ENCODE results near the gene MTMR3.
A peak's percentile ranks its signal among the peaks of the same experiment; 100 is the strongest.

MTMR3 gene

DNA sequence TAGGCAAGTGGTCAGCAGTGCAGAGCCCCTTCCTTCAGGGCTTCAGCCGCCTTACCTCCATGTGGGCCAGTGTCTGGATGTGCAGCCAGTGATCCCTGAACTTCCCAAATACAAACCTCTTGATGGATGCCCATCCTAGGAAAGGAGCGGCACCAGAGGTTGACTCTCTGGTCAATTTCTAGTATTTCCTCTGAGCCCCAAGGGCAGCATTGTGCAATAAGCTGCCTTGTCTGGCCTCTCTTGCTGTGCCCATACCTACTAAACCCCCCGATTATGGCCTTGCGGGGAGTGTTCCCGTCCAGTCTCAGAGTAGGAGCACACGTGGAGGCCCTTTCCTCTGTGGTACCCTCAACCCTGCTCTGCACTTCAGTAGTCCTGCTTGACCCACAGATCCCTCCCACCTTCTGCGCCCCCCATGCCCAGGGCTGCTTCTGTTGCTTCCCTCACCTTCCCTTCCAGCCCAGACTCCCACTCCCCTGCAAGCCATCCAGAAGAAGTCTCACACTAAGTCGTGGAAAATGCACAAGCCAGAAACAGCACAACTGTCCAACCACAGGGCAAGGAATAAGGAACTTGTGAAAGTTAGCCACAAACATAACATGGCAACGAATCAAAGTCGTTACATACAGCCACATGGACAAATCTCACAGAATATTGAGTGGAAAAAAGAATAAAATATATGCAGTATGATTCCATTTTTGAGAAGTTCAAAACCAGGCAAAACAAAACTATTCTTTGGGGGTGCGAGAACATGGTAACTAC is 157.7 kb downstream of the MTMR3 start:
- ATAC-seq (ENCODE audit: low read depth) (no peak), DNase-seq (ENCODE audit: low spot score) (no peak)
- no peaks in the 10 kb centered on the region for H3K9me3 ChIP-seq (ENCODE audit: severe bottlenecking)
- peaks cover 16% of the 10 kb centered on the region for H3K4me1 ChIP-seq (ENCODE audit: insufficient read depth, poor library complexity, severe bottlenecking)
- H3K27ac ChIP-seq (ENCODE audit: poor library complexity, severe bottlenecking) = no peak overlapping the region
- TF ChIP-seq, protein P1, sequence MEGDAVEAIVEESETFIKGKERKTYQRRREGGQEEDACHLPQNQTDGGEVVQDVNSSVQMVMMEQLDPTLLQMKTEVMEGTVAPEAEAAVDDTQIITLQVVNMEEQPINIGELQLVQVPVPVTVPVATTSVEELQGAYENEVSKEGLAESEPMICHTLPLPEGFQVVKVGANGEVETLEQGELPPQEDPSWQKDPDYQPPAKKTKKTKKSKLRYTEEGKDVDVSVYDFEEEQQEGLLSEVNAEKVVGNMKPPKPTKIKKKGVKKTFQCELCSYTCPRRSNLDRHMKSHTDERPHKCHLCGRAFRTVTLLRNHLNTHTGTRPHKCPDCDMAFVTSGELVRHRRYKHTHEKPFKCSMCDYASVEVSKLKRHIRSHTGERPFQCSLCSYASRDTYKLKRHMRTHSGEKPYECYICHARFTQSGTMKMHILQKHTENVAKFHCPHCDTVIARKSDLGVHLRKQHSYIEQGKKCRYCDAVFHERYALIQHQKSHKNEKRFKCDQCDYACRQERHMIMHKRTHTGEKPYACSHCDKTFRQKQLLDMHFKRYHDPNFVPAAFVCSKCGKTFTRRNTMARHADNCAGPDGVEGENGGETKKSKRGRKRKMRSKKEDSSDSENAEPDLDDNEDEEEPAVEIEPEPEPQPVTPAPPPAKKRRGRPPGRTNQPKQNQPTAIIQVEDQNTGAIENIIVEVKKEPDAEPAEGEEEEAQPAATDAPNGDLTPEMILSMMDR (IDR thresholded peaks at IDR 0.05; ENCODE audit: poor library complexity, severe bottlenecking) = no peak
- no peaks in the 10 kb centered on the region for H3K36me3 ChIP-seq (ENCODE audit: low read depth)
- no peaks in the 10 kb centered on the region for H3K27me3 ChIP-seq (ENCODE audit: insufficient read depth, poor library complexity, severe bottlenecking)
- H3K4me3 ChIP-seq (ENCODE audit: severe bottlenecking) = no peak overlapping the region

DNA sequence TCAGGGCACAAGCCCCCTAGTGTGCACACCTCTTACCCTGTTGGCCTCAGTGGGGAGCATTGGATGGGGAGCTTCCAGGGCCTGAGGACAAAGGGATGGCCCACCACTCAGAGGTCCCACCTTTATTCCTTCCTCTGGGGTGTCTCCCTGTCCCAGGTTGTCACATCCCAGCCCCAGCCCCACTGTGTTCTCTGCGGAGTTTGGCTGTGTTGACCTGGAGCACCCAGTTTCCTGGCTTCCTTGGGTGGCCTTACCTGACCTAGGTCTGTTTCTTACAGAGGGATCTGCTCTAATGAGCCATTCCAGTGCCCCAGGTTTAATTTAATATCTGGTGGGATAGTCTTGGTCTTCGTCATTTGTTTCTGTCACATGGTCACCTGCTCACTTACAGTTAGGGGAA is 158.5 kb downstream of the MTMR3 start:
- Histone ChIP-seq H3K36me3 (ENCODE audit: low read depth) (no peaks in the 10 kb centered on the region), H3K4me1 (ENCODE audit: insufficient read depth, poor library complexity, severe bottlenecking) (peaks cover 16% of the 10 kb centered on the region), H3K27me3 (ENCODE audit: insufficient read depth, poor library complexity, severe bottlenecking) (no peaks in the 10 kb centered on the region), H3K9me3 (ENCODE audit: severe bottlenecking) (no peaks in the 10 kb centered on the region), H3K4me3 (ENCODE audit: severe bottlenecking) (no peak overlapping the region), H3K27ac (ENCODE audit: poor library complexity, severe bottlenecking) (no peak overlapping the region)
- DNase-seq (ENCODE audit: low spot score) = no peak
- ATAC-seq (ENCODE audit: low read depth) = no peak
- TF ChIP-seq, protein P1 (IDR thresholded peaks at IDR 0.05; ENCODE audit: poor library complexity, severe bottlenecking) = no peak

DNA sequence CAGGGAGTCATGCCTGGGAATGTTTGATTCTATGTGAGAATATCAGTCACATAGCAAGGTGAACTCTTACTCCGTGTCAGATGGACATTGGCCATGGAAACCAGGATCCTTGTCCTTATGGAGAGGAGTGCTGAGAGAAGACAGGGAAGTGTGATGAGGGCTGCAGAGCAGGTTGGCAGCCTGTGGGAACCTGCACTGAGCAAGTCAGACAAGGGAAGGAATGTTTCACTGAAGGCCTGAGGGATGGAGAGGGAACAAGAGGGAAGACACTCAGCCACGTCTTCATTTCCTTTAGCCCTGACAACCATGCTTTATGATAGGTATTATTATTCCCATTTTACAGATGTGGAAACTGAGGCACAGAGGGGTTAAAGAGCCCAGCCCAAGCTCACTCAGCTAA is 158.9 kb downstream of the MTMR3 start:
- H3K27ac ChIP-seq (ENCODE audit: poor library complexity, severe bottlenecking) = no peak overlapping the region
- H3K36me3 ChIP-seq (ENCODE audit: low read depth) = no peaks in the 10 kb centered on the region
- no peaks in the 10 kb centered on the region for H3K27me3 ChIP-seq (ENCODE audit: insufficient read depth, poor library complexity, severe bottlenecking)
- peaks cover 16% of the 10 kb centered on the region for H3K4me1 ChIP-seq (ENCODE audit: insufficient read depth, poor library complexity, severe bottlenecking)
- ATAC-seq (ENCODE audit: low read depth) = no peak
- TF ChIP-seq, protein P1 (IDR thresholded peaks at IDR 0.05; ENCODE audit: poor library complexity, severe bottlenecking) = no peak
- no peak for DNase-seq (ENCODE audit: low spot score)
- H3K4me3 ChIP-seq (ENCODE audit: severe bottlenecking) = no peak overlapping the region
- no peaks in the 10 kb centered on the region for H3K9me3 ChIP-seq (ENCODE audit: severe bottlenecking)

DNA sequence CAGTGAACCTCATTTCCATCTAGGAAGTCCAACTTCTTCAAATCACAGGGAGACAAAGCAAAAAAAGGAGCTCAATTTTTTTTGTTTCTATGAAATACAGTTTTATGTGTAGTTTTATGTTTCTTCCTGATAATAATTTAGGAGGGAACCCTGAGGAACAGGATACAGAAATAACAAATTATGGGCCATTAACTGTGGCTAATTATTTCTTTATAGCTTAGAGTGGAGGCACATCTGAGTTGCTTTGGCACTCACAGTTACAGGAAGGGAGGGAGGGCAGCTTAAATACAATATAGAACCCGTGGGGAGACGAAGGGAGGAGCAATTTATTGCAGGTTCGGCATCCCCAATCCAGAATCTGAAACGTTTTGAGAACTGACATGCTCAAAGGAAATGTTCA is 160.2 kb downstream of the MTMR3 start:
- Histone ChIP-seq H3K4me1 (ENCODE audit: insufficient read depth, poor library complexity, severe bottlenecking) (peaks cover 14% of the 10 kb centered on the region), H3K9me3 (ENCODE audit: severe bottlenecking) (no peaks in the 10 kb centered on the region), H3K27ac (ENCODE audit: poor library complexity, severe bottlenecking) (no peak overlapping the region), H3K36me3 (ENCODE audit: low read depth) (no peaks in the 10 kb centered on the region), H3K4me3 (ENCODE audit: severe bottlenecking) (no peak overlapping the region), H3K27me3 (ENCODE audit: insufficient read depth, poor library complexity, severe bottlenecking) (no peaks in the 10 kb centered on the region)
- TF ChIP-seq, protein P1 (IDR thresholded peaks at IDR 0.05; ENCODE audit: poor library complexity, severe bottlenecking) = no peak
- ATAC-seq (ENCODE audit: low read depth) (no peak), DNase-seq (ENCODE audit: low spot score) (no peak)

DNA sequence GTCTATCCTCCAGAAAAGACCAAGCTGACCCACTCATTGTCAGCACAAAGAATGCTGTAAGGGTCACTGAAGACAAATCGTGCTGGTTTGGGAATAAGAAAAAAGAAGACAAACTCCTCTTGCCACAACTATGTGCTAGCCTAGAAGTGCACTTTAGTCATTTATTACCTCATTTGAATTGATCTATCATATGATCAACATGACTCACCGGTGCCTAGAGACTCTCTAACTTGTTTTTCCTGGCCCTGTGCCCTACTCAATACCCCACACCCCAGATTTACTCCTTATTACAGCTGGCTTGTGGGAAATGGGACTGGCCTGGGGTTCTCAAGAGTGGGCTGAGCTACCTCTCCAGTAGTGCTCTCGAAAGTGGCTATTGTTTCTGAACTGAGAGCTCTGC is 161.4 kb downstream of the MTMR3 start:
- peak; percentile 86 for ATAC-seq (ENCODE audit: low read depth)
- TF ChIP-seq, protein P1 (IDR thresholded peaks at IDR 0.05; ENCODE audit: poor library complexity, severe bottlenecking) = no peak
- H3K27ac ChIP-seq (ENCODE audit: poor library complexity, severe bottlenecking) = no peak overlapping the region

More for the DNA sequence above, 161.4 kb downstream of the MTMR3 start:
- no peaks in the 10 kb centered on the region for H3K27me3 ChIP-seq (ENCODE audit: insufficient read depth, poor library complexity, severe bottlenecking)
- H3K9me3 ChIP-seq (ENCODE audit: severe bottlenecking) = no peaks in the 10 kb centered on the region
- no peak for DNase-seq (ENCODE audit: low spot score)
- no peak overlapping the region for H3K4me3 ChIP-seq (ENCODE audit: severe bottlenecking)
- no peaks in the 10 kb centered on the region for H3K36me3 ChIP-seq (ENCODE audit: low read depth)
- peaks cover 8% of the 10 kb centered on the region for H3K4me1 ChIP-seq (ENCODE audit: insufficient read depth, poor library complexity, severe bottlenecking)
